ENCODE data around the gene PPP2R1A. TPM values are rescaled to one million over a fixed set of nuclear protein-coding genes. Genes with fewer than 3 reads are reported as not detected.

The PPP2R1A gene
- total and polyA plus RNA-seq, 2 of the 13 experiments (the other 11 are each of a cell fraction or from before 2014, with no cell fraction given), result 86.7 to 130 TPM

- TF ChIP-seq ZHX1 (CRISPR knock-in tag; IDR thresholded peaks at IDR 0.05; ENCODE audit: low read depth) (peak; percentile 57; the same call in 1 of the 2 replicates), NFATC3 (CRISPR knock-in tag; IDR thresholded peaks at IDR 0.05) (peak; percentile 57; the same call in 1 of the 2 replicates), ZIK1 (CRISPR knock-in tag; IDR thresholded peaks at IDR 0.05; ENCODE audit: borderline replicate concordance, low read depth) (0 out of 2 replicates have a peak, but pooled peaks have one; percentile 58), ZNF260 (CRISPR knock-in tag; IDR thresholded peaks at IDR 0.05; ENCODE audit: borderline replicate concordance, low read depth) (0 out of 2 replicates have a peak, but pooled peaks have one; percentile 29), ZBTB42 (CRISPR knock-in tag; IDR thresholded peaks at IDR 0.05) (no peak), ZFP91 (CRISPR knock-in tag; IDR thresholded peaks at IDR 0.05; ENCODE audit: borderline replicate concordance) (peak; percentile 91), KLF11 (CRISPR knock-in tag; IDR thresholded peaks at IDR 0.05) (no peak; the same call in 1 of the 2 replicates), SIX1 (CRISPR knock-in tag; IDR thresholded peaks at IDR 0.05; ENCODE audit: borderline replicate concordance) (no peak), RBFOX2 (IDR thresholded peaks at IDR 0.05; ENCODE audit: low read depth, low read length) (peak; percentile 91), ZFP41 (CRISPR knock-in tag; IDR thresholded peaks at IDR 0.05; ENCODE audit: borderline replicate concordance) (no peak; the same call in 1 of the 2 replicates), ZFYVE20 (CRISPR knock-in tag; IDR thresholded peaks at IDR 0.05; ENCODE audit: borderline replicate concordance, low read depth) (0 out of 2 replicates have a peak, but pooled peaks have one; percentile 71), ARID3A (IDR thresholded peaks at IDR 0.05; ENCODE audit: low read depth, low read length) (peak; percentile 19; the same call in 1 of the 2 replicates), ZNF746 (CRISPR knock-in tag; IDR thresholded peaks at IDR 0.05) (no peak; the same call in 1 of the 2 replicates), CBFB (CRISPR knock-in tag; IDR thresholded peaks at IDR 0.05) (peak; percentile 38; the same call in 1 of the 2 replicates)
- TF ChIP-seq, protein P1, sequence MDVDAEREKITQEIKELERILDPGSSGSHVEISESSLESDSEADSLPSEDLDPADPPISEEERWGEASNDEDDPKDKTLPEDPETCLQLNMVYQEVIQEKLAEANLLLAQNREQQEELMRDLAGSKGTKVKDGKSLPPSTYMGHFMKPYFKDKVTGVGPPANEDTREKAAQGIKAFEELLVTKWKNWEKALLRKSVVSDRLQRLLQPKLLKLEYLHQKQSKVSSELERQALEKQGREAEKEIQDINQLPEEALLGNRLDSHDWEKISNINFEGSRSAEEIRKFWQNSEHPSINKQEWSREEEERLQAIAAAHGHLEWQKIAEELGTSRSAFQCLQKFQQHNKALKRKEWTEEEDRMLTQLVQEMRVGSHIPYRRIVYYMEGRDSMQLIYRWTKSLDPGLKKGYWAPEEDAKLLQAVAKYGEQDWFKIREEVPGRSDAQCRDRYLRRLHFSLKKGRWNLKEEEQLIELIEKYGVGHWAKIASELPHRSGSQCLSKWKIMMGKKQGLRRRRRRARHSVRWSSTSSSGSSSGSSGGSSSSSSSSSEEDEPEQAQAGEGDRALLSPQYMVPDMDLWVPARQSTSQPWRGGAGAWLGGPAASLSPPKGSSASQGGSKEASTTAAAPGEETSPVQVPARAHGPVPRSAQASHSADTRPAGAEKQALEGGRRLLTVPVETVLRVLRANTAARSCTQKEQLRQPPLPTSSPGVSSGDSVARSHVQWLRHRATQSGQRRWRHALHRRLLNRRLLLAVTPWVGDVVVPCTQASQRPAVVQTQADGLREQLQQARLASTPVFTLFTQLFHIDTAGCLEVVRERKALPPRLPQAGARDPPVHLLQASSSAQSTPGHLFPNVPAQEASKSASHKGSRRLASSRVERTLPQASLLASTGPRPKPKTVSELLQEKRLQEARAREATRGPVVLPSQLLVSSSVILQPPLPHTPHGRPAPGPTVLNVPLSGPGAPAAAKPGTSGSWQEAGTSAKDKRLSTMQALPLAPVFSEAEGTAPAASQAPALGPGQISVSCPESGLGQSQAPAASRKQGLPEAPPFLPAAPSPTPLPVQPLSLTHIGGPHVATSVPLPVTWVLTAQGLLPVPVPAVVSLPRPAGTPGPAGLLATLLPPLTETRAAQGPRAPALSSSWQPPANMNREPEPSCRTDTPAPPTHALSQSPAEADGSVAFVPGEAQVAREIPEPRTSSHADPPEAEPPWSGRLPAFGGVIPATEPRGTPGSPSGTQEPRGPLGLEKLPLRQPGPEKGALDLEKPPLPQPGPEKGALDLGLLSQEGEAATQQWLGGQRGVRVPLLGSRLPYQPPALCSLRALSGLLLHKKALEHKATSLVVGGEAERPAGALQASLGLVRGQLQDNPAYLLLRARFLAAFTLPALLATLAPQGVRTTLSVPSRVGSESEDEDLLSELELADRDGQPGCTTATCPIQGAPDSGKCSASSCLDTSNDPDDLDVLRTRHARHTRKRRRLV (CRISPR knock-in tag; IDR thresholded peaks at IDR 0.05), result peak; percentile 90
These were observed at the start of gene PPP2R1A (continued) for GRCh38 chr19:52189735-52190486.

Data from HepG2 (cell line).